ENCODE measurements around the gene DNHD1. TPM values are rescaled to one million over a fixed set of nuclear protein-coding genes. Genes with fewer than 3 reads are reported as not detected.

The DNHD1 gene
- total and polyA plus RNA-seq, 2 of the 13 experiments (the other 11 are each of a cell fraction or from before 2014, with no cell fraction given): 2.7 to 9.3 TPM

DNA sequence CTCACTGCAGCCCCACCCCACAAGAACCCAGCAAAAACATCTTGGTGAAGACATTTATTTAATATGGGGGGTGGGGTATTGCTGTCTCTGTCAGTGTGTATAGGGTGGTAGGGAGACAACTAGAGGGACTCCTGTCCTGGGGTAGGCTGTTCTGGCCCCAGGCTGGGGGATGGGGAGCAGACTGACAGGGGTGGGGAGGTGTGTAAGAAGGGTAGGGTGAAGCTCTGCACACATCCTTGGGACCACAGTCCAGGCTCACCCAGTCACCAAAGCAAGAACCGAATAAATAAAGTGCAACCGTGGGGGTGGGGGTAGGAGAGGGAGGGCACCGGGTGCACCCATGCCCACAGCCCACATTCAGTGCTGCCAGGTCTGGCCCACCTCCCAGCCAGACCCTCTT, 48.5 kb upstream of the DNHD1 start:
- no peak for DNase-seq (ENCODE audit: low spot score)
- Histone ChIP-seq H3K79me2 (ENCODE audit: insufficient read depth, low read length) (no peaks in the 10 kb centered on the region), H4K20me1 (ENCODE audit: insufficient read depth, low read length) (no peaks in the 10 kb centered on the region), H2AFZ (ENCODE audit: low read length) (no peak overlapping the region), H3K27ac (ENCODE audit: extremely low read length, insufficient read depth, low read length) (no peak overlapping the region), H3K4me1 (ENCODE audit: insufficient read depth, low read length) (peaks cover 3% of the 10 kb centered on the region), H3K4me2 (ENCODE audit: low read depth, low read length) (no peak overlapping the region), H3K27me3 (ENCODE audit: control insufficient read depth in 1 of 2, insufficient read depth in 2 of 2, low read length in 2 of 2) (no peaks in the 10 kb centered on the region; a peak in 1 of 5 replicates), H3K9ac (ENCODE audit: insufficient read depth, low read depth, low read length) (no peak overlapping the region), H3K9me3 (ENCODE audit: low read length) (no peaks in the 10 kb centered on the region), H3K36me3 (replicated peaks in 1 of 2; ENCODE audit: control insufficient read depth in 1 of 2, insufficient read depth in 2 of 2, low read length in 2 of 2) (0 out of 5 replicates have a peak, but pooled peaks cover 0 to 6% of the 10 kb centered on the region in 2 experiments), H3K4me3 (replicated peaks in 1 of 3; ENCODE audit: insufficient read depth in 1 of 3, low read depth in 2 of 3, low read length in 3 of 3) (no peak overlapping the region)
- ChIA-PET CTCF (ENCODE audit: low intra/inter-chr PET ratio, low total read pairs) (no interaction called here), POLR2A (no interaction called here)
- TF ChIP-seq BORCS8-MEF2B (CRISPR knock-in tag; IDR thresholded peaks at IDR 0.05) (no peak), ZNF839 (CRISPR knock-in tag; IDR thresholded peaks at IDR 0.05; ENCODE audit: borderline replicate concordance) (no peak), DNMT1 (CRISPR knock-in tag; IDR thresholded peaks at IDR 0.05) (no peak), NR2F6 (IDR thresholded peaks at IDR 0.05) (no peak), NR2F6 (CRISPR knock-in tag; IDR thresholded peaks at IDR 0.05) (no peak), CBX1 (IDR thresholded peaks at IDR 0.05; ENCODE audit: low read depth) (no peak), SRSF4 (IDR thresholded peaks at IDR 0.05; ENCODE audit: low read depth, low read length, poor library complexity, severe bottlenecking) (no peak), KDM5B (CRISPR knock-in tag; IDR thresholded peaks at IDR 0.05; ENCODE audit: borderline replicate concordance) (no peak), ZNF44 (CRISPR knock-in tag; IDR thresholded peaks at IDR 0.05) (no peak), FOXM1 (CRISPR knock-in tag; IDR thresholded peaks at IDR 0.05) (no peak), NR2F1 (CRISPR knock-in tag; IDR thresholded peaks at IDR 0.05) (no peak), ZNF33B (CRISPR knock-in tag; IDR thresholded peaks at IDR 0.05) (no peak), ZSCAN9 (CRISPR knock-in tag; IDR thresholded peaks at IDR 0.05; ENCODE audit: borderline replicate concordance) (no peak), KAT7 (CRISPR knock-in tag; IDR thresholded peaks at IDR 0.05; ENCODE audit: borderline replicate concordance) (no peak), ISX (CRISPR knock-in tag; conservative IDR thresholded peaks at IDR 0.05) (no peak)
- TF ChIP-seq, protein P1, sequence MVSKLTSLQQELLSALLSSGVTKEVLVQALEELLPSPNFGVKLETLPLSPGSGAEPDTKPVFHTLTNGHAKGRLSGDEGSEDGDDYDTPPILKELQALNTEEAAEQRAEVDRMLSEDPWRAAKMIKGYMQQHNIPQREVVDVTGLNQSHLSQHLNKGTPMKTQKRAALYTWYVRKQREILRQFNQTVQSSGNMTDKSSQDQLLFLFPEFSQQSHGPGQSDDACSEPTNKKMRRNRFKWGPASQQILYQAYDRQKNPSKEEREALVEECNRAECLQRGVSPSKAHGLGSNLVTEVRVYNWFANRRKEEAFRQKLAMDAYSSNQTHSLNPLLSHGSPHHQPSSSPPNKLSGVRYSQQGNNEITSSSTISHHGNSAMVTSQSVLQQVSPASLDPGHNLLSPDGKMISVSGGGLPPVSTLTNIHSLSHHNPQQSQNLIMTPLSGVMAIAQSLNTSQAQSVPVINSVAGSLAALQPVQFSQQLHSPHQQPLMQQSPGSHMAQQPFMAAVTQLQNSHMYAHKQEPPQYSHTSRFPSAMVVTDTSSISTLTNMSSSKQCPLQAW (CRISPR knock-in tag; IDR thresholded peaks at IDR 0.05): no peak
- TF ChIP-seq, protein P2, sequence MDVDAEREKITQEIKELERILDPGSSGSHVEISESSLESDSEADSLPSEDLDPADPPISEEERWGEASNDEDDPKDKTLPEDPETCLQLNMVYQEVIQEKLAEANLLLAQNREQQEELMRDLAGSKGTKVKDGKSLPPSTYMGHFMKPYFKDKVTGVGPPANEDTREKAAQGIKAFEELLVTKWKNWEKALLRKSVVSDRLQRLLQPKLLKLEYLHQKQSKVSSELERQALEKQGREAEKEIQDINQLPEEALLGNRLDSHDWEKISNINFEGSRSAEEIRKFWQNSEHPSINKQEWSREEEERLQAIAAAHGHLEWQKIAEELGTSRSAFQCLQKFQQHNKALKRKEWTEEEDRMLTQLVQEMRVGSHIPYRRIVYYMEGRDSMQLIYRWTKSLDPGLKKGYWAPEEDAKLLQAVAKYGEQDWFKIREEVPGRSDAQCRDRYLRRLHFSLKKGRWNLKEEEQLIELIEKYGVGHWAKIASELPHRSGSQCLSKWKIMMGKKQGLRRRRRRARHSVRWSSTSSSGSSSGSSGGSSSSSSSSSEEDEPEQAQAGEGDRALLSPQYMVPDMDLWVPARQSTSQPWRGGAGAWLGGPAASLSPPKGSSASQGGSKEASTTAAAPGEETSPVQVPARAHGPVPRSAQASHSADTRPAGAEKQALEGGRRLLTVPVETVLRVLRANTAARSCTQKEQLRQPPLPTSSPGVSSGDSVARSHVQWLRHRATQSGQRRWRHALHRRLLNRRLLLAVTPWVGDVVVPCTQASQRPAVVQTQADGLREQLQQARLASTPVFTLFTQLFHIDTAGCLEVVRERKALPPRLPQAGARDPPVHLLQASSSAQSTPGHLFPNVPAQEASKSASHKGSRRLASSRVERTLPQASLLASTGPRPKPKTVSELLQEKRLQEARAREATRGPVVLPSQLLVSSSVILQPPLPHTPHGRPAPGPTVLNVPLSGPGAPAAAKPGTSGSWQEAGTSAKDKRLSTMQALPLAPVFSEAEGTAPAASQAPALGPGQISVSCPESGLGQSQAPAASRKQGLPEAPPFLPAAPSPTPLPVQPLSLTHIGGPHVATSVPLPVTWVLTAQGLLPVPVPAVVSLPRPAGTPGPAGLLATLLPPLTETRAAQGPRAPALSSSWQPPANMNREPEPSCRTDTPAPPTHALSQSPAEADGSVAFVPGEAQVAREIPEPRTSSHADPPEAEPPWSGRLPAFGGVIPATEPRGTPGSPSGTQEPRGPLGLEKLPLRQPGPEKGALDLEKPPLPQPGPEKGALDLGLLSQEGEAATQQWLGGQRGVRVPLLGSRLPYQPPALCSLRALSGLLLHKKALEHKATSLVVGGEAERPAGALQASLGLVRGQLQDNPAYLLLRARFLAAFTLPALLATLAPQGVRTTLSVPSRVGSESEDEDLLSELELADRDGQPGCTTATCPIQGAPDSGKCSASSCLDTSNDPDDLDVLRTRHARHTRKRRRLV (CRISPR knock-in tag; IDR thresholded peaks at IDR 0.05): no peak
- TF ChIP-seq, protein P3, sequence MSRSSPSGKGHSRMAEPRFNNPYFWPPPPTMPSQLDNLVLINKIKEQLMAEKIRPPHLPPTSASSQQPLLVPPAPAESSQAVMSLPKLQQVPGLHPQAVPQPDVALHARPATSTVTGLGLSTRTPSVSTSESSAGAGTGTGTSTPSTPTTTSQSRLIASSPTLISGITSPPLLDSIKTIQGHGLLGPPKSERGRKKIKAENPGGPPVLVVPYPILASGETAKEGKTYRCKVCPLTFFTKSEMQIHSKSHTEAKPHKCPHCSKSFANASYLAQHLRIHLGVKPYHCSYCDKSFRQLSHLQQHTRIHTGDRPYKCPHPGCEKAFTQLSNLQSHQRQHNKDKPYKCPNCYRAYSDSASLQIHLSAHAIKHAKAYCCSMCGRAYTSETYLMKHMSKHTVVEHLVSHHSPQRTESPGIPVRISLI (CRISPR knock-in tag; IDR thresholded peaks at IDR 0.05; ENCODE audit: borderline replicate concordance): no peak
- ATAC-seq: no peak
- 92% methylated on average over 3 of the region's 3 CpGs for WGBS (ENCODE audit: low lambda C conversion rate)
- no TSS peak for BruUV-seq (replicated peaks)
- no peak for FAIRE-seq
- intact Hi-C loops (cut with micrococcal nuclease; ENCODE audit: unreplicated experiment): no loop called here
- in situ Hi-C loops (cut with HindIII; ENCODE audit: extremely low pct_ligation_motif_present, low pct_unique_long_range_greater_than_20kb): no loop called here

All from HepG2 (cell line).